Suprapubic skin (tissue), 4 donors: ENCODE data around the gene GPER1.

ENCODE experiments used
- POLR2A ChIP-seq, 2 donors: fragments of 450-650 bp; IDR thresholded peaks; one replicate each; pipeline ENCODE4 v1.6.1; 2017; ENCODE audit warnings: antibody characterized with exemption in 2 of 2, mild to moderate bottlenecking in 2 of 2, moderate library complexity in 2 of 2
- POLR2AphosphoS5 ChIP-seq, 3 donors: sonication (generic); formaldehyde crosslinking; IDR thresholded peaks; one replicate each; pipeline ENCODE4 v1.6.1; 2017; ENCODE audit warnings: antibody characterized with exemption in 3 of 3
- TF ChIP-seq, protein P1 (sequence below), 2 donors: fragments of 200-600 bp in 1 of 2; fragments of 450-650 bp in 1 of 2; sonication (generic) in 1 of 2; IDR thresholded peaks; one replicate each; pipeline ENCODE4 v1.5.1; 2016 to 2019; ENCODE audit warnings: antibody characterized with exemption in 2 of 2, mild to moderate bottlenecking in 1 of 2, moderate library complexity in 1 of 2

DNA sequence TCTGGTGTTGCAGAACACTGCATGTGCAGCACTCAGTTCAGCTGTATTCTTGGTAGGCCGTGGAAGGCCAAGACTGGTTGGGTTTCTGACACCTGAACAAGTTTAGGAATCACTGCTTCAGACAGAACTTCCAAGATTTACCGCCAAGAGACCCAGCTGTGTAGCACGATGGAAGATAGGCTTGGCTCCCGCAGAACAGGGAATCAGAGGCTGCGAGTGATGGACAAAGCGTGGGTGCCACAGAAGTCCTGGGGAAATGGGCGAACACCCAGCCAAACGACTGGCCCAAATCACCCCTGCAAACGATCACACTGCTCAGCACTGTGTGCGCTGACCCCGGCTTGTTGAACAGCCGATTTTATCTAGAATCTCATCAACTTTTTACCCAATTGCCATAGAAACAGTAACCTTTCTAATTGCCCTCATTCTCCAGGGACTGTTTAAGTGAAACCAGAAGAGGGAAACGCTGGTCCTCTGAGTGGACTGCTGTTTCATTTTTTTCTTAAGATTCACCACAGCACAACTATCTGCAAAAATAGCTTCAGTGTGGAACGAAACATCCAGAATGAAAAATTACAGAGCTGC lies 54.2 kb downstream of the GPER1 start:
- TF ChIP-seq, protein P1, sequence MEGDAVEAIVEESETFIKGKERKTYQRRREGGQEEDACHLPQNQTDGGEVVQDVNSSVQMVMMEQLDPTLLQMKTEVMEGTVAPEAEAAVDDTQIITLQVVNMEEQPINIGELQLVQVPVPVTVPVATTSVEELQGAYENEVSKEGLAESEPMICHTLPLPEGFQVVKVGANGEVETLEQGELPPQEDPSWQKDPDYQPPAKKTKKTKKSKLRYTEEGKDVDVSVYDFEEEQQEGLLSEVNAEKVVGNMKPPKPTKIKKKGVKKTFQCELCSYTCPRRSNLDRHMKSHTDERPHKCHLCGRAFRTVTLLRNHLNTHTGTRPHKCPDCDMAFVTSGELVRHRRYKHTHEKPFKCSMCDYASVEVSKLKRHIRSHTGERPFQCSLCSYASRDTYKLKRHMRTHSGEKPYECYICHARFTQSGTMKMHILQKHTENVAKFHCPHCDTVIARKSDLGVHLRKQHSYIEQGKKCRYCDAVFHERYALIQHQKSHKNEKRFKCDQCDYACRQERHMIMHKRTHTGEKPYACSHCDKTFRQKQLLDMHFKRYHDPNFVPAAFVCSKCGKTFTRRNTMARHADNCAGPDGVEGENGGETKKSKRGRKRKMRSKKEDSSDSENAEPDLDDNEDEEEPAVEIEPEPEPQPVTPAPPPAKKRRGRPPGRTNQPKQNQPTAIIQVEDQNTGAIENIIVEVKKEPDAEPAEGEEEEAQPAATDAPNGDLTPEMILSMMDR (IDR thresholded peaks at IDR 0.05): no peak
- TF ChIP-seq POLR2A (IDR thresholded peaks at IDR 0.05) (no peak), POLR2AphosphoS5 (IDR thresholded peaks at IDR 0.05) (no peak)
